GM10847 (cell line): Measurements from ENCODE around the gene ADAT1.

ENCODE experiments used
- POLR2A ChIP-seq: IDR thresholded peaks from 2 replicates; pipeline ENCODE4 v1.6.1; 2011; ENCODE audit not compliant: insufficient read length; ENCODE audit errors: extremely low read depth

The ADAT1 gene

DNA sequence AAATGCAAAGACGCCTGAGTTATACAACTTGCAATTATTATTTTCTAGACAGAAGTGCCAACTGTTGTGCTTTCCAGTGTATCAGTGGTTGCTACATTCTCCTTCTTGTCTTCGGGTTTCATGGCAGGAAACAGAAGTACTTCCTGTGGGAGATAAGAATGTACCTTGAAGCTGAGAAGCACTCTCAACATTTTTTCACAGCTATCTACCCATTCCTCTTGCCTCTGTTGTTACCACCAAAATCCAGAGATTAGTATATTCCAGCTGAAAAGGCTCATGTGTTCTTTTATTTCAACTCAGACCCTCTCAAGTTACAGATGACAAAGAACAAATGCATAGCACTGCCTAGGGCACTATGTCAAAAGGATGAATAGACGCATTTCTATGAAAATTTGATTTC, 4.8 kb upstream of the ADAT1 start:
- TF ChIP-seq POLR2A = no peak

DNA sequence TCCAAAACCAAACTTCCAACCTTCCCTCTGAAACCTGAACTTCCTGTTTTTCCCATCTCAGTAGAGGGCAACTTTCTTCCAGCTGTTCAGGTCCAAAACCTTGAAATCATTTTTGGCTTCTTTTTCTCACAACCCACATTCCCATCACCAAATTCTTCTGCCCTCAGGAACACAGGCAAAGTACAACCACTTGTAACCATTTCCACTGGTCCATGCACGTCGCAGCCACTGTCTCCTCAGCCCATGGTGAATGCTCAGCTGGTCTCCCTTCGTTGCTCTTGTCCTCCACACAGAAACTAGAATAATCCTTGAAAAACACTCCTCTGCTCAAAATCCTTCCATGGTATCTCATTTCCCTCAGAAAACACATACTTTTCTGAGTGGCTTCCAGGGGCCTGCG, 3.7 kb upstream of the ADAT1 start:
- TF ChIP-seq POLR2A = no peak

DNA sequence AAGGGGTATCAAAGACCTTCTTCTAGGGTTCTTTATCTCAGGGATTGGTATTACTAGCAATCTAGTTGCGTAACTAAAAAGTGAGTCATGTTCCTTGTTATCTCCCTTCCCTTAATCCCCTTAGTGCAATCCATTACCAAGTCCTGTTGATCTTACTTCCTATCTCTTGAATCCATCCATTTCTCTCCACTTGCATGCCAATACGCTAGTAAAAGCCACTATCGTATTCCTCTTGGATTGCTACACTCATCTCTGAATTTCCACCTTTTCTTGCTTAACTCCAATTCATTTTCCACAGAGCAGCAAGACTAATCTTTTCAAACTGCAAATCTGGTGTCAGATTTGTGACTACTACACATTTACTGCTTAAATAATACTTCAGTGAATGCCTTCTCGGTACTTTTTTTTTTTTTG, 1.8 kb upstream of the ADAT1 start:
- no peak for TF ChIP-seq POLR2A

GRCh38 chr16:75621170-75621477, 2.0 kb downstream of the ADAT1 start:
- no peak for TF ChIP-seq POLR2A

DNA sequence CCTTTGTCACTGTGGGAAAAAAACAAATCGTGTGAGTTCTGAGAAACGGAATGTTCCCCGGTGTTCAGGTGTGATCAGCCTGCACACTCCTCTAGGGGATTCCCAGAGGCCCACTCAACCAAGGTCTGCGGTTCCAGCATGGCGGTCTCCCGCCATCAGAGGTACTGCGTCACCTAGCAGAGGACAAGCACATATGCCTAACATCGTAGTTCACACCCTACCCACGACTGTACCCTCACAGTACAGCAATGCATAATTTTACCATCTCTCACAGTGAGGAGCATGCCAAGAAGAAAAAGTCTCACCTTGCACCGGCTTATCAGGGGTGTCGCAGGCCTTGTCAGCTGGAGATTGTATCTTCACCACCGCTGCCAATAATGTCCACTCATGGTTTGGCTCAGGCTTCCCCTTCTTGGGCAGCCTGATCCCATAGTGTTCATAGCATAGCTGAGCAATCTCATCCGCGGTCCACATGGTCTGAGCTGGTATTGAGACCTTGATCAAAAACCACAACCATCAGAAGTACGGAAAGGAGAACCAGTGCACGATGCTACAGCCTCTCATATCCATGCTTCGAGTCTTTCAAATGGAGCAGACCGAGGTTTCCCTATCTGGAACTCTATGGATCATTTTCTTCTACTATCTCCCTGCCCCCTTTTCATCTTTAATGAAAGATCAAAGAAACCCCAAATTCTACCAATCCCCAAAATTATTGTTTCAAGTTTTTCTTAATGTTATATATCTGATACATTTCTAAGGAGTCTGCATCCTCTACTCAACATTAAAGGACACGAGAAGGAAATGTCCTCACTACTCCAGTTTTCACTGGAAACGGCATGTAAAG, 2.5 kb downstream of the ADAT1 start:
- no peak for TF ChIP-seq POLR2A

DNA sequence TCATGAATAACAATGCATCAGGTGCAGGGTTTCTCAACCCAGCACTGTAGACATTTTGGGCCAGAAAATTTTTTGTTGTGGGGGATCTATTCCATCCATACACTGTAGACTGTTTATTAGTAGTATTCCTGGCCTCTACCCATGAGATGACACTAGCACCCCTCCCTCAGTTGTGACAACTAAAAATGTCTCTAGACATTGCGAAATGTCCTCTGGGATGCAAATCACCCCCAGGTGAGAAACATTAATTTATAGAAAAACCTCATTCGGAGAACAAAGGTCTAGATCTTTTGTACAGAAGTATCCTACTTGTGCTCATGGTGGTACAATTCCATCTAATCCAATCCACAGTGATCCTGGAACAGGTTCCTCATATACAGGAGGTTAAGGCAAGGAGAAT, 4.3 kb downstream of the ADAT1 start:
- TF ChIP-seq POLR2A = no peak

DNA sequence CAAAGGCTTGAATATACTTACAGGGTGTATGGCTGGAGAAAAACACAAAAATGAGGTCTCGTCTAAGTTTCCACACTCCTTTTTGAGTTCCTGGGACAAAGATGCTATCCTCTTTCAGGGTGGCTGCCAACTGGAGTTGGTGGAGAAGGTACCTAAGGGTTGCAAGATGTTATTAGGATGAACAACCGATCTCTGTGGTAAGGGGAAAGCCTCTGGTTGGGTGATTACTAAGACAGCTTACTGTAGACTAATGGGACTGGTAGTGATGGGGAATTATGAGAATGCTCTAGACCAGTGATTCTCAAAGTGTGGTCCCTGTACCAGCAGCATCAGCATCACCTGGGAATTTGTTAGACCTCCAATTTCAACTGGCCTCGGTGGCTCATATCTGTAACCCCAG, 6.0 kb downstream of the ADAT1 start:
- TF ChIP-seq POLR2A = no peak

GRCh38 chr16:75616521-75617010, 6.5 kb downstream of the ADAT1 start:
- TF ChIP-seq POLR2A = no peak

- TF ChIP-seq POLR2A = no peak
These were observed 7.5 kb downstream of the ADAT1 start for GRCh38 chr16:75615619-75616018.

DNA sequence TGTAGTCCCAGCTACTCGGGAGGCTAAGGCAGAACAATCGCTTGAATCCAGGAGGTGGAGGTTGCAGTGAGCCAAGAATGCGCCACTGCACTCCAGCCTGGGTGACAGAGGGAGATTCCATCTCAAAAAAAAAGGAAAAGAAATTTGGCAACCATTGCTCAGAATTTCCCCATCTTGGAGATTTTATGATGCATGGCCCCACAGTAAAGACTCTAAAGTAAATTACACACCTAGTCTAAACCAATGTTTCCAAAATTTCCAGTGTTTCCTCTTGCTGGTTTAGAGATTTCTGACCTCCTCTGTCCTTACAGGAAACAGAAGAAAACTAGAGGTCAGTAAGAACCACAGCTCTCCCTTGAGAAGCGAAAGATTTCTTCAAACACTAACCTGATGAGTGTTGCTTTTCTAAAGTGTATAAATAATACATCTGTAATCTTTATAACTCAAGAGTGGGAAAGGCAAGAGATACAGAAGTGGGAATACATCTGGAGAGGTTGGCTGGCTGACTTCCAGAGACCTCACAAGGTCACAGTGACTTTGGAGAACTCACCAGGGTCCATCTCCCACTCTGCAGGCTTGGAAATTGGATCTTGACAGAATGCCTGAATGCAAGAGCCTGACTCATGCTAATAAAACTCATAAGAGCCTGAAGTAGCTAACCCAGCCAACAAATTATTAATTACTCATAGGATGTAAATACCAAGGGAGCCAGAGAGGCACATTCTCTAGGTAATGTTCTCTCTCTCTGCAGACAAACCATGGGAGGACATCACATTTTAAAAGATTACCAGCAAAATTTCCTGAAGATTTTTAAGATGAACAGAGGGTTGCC, 8.8 kb downstream of the ADAT1 start:
- TF ChIP-seq POLR2A = no peak

DNA sequence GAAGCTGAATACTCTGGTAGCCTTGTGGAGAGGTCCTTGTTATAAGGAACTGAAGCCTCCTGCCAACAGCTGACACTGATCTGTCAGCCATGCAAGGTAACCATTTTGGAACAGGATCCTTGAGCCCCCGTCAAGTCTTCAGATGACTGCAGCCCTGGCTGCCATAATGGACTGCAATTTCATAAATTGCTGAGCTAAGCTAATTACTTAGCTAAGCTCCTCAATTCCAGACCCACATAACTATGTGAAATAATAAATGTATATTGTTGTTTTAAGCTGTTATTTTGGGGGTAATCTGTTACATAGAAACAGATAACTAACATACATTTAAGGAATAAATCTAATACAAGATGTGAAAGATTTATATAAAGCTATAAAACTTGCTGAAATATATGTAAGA, 16.6 kb downstream of the ADAT1 start:
- TF ChIP-seq POLR2A = no peak

- no peak for TF ChIP-seq POLR2A
These were observed 19.8 kb downstream of the ADAT1 start for GRCh38 chr16:75603241-75603640.

GRCh38 chr16:75599452-75600277, 23.4 kb downstream of the ADAT1 start:
- TF ChIP-seq POLR2A = no peak

GRCh38 chr16:75593825-75594820, 29.0 kb downstream of the ADAT1 start:
- TF ChIP-seq POLR2A = no peak
